MCF 10A (cell line): Measurements from ENCODE around the gene MPLKIP. TPM values are rescaled to one million over a fixed set of nuclear protein-coding genes. Genes with fewer than 3 reads are reported as not detected.

Experiments used
- BruUV-seq: library from RNA; stranded (reverse); fragments of 400-500 nt; replicated peaks from 2 replicates; lab custom pipeline; 2021; lab: Mats Ljungman, UMichigan
- CTCF ChIA-PET: fragments of 300-600 bp; sonication (Branson Sonifier 250); formaldehyde crosslinking; extraction: SDS; loops from one replicate; lab custom pipeline; 2021; ENCODE audit warnings: antibody characterized with exemption, inconsistent platforms; lab: Yijun Ruan, JAX
- POLR2A ChIA-PET: fragments of 300-600, 350-650 bp; sonication (Branson Sonifier 250); formaldehyde crosslinking; extraction: SDS; loops from one replicate; lab custom pipeline; 2020; ENCODE audit warnings: antibody characterized with exemption, inconsistent platforms; lab: Yijun Ruan, JAX
- DNase-seq: peaks from one replicate; pipeline ENCODE4 v3.0.0-alpha.2; 2018; ENCODE audit not compliant: unreplicated experiment
- H3K27ac Mint-ChIP-seq: one replicate; pipeline ENCODE4 v1.8.0; 2022; ENCODE audit warnings: mild to moderate bottlenecking, low read depth, mixed read lengths; ENCODE audit not compliant: unreplicated experiment
- H3K27me3 Mint-ChIP-seq: one replicate; pipeline ENCODE4 v1.8.0; 2022; ENCODE audit warnings: mixed read lengths; ENCODE audit not compliant: insufficient read depth, unreplicated experiment
- H3K36me3 Mint-ChIP-seq: one replicate; pipeline ENCODE4 v1.8.0; 2022; ENCODE audit warnings: mild to moderate bottlenecking, moderate library complexity, mixed read lengths; ENCODE audit not compliant: insufficient read depth, unreplicated experiment
- H3K4me1 Mint-ChIP-seq: one replicate; pipeline ENCODE4 v1.8.0; 2022; ENCODE audit warnings: mixed read lengths; ENCODE audit not compliant: insufficient read depth, unreplicated experiment
- H3K4me3 Mint-ChIP-seq: one replicate; pipeline ENCODE4 v1.8.0; 2022; ENCODE audit warnings: mild to moderate bottlenecking, moderate library complexity, mixed read lengths; ENCODE audit not compliant: unreplicated experiment
- H3K9me3 Mint-ChIP-seq: one replicate; pipeline ENCODE4 v1.8.0; 2022; ENCODE audit warnings: mixed read lengths; ENCODE audit not compliant: unreplicated experiment
- CTCF ChIP-seq: fragments of 200-600 bp; IDR thresholded peaks from one replicate; pipeline ENCODE4 v1.8.0; 2022; ENCODE audit warnings: antibody characterized with exemption, mild to moderate bottlenecking; ENCODE audit not compliant: unreplicated experiment
- intact Hi-C: fragments of 100-400 bp; cut with micrococcal nuclease; formaldehyde crosslinking; loops from 2 replicates; pipeline ENCODE4 v1.14.1; 2022
- total RNA-seq: library from RNA; stranded (reverse); gene quantifications from 2 replicates; pipeline ENCODE4 v1.2.3, GENCODE V29; 2022

Gene MPLKIP
- total RNA-seq, 1 experiment from 2014 or later: 30.6 TPM

DNA sequence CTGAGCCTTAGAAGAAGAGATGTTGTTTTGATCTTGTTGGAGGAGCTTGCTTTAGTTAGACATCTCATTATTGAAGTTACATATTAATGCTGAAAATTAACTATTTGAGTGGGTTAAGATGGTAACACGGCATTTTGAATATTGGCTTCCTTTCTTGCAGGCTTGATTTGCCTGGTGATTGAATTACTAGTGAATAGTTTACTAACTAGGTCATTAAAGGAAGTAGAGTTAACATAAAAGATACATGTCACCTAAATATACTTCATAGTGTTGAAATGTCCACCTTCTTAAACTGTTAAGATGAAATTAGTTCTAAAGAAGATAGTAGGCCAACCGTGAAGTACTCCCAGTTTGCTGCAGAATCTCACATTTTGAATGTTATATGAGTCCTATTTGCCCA, 18.5 kb downstream of the MPLKIP start:
- no peak overlapping the region for H3K4me3 Mint-ChIP-seq
- intact Hi-C loops: no loop called here
- no peaks in the 10 kb centered on the region for H3K9me3 Mint-ChIP-seq
- no peak for DNase-seq
- peaks cover 6% of the 10 kb centered on the region for H3K4me1 Mint-ChIP-seq
- BruUV-seq: no TSS peak
- H3K36me3 Mint-ChIP-seq: peaks cover 7% of the 10 kb centered on the region
- H3K27ac Mint-ChIP-seq: no peak overlapping the region
- ChIA-PET POLR2A (interaction anchor here (0.6 to 3.7 kb wide), 3 partner anchors 18 to 1606 kb away, joined by 3 to 26 read pairs (median 4); partner anchors contain the start of genes MPLKIP and SUGCT), CTCF (interaction anchor here (1.0 to 1.1 kb wide), 2 partner anchors 13 to 18 kb away, joined by 3 to 4 read pairs; partner anchors contain the start of genes MPLKIP and SUGCT)
- TF ChIP-seq CTCF: no peak
- no peaks in the 10 kb centered on the region for H3K27me3 Mint-ChIP-seq

DNA sequence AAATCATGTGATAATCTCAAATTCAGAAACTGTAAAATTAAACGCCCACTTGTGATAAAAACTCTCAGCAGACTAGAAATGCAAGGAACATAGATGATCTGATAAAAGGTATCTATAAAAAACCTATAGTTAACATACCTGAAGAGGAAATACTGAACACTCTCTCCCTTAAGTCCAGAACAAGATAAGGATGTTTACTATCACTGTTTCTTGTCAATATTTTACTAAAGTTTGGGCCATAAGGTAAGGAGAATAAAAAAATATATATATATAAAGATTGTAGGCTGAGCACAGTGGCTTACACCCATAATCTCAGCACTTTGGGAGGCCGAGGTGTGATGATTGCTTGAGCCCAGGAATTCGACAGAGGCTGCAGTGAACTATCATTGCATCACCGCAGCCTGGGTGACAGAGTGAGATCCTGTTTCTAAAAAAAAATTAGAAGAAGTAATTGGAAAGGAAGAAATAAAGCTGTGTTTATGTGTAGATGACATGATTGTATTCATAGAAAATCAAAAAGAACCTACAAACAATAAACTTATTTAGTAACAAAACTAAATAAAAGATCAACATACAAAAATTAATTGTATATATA, 28.4 kb downstream of the MPLKIP start:
- ChIA-PET CTCF (no interaction called here), POLR2A (no interaction called here)
- no peak overlapping the region for H3K27ac Mint-ChIP-seq
- no peaks in the 10 kb centered on the region for H3K27me3 Mint-ChIP-seq
- BruUV-seq: no TSS peak
- H3K4me1 Mint-ChIP-seq: no peaks in the 10 kb centered on the region
- DNase-seq: peak; percentile 5
- H3K9me3 Mint-ChIP-seq: no peaks in the 10 kb centered on the region
- intact Hi-C loops: no loop called here
- H3K36me3 Mint-ChIP-seq: no peaks in the 10 kb centered on the region
- TF ChIP-seq CTCF: no peak
- H3K4me3 Mint-ChIP-seq: no peak overlapping the region

DNA sequence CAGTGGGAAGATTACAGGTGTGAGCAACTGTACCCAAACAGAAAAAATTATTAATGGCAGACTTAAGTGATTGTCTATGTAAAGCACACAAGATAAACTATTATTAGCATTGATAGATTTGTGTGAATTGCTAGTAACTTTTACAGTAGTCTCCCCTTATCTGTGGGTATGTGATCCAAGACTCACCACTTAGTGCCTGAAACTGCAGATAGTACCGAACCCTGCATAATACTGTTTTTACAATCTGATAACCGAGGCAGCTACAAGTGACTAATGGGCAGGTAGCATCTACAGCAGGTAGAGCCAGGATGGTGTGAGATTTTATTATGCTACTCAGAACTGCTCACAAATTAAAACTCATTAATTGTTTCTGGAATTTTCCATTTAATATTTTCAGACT, 31.5 kb downstream of the MPLKIP start:
- BruUV-seq: no TSS peak
- H3K4me1 Mint-ChIP-seq: no peaks in the 10 kb centered on the region
- H3K27me3 Mint-ChIP-seq: no peaks in the 10 kb centered on the region
- H3K4me3 Mint-ChIP-seq: no peak overlapping the region
- no peaks in the 10 kb centered on the region for H3K9me3 Mint-ChIP-seq
- peak overlapping the region; percentile 39 for H3K27ac Mint-ChIP-seq
- no peak for TF ChIP-seq CTCF
- ChIA-PET POLR2A (interaction anchor here (0.6 to 1.1 kb wide), 3 partner anchors 9 to 247 kb away, joined by 3 to 5 read pairs (median 4); partner anchors contain the start of gene MPLKIP), CTCF (interaction anchor here (0.8 to 1.1 kb wide), 3 partner anchors 10 to 13 kb away, joined by 3 to 4 read pairs (median 4); no protein-coding TSS in a partner anchor)
- no peak for DNase-seq
- peaks cover 13% of the 10 kb centered on the region for H3K36me3 Mint-ChIP-seq
- intact Hi-C loops: no loop called here

DNA sequence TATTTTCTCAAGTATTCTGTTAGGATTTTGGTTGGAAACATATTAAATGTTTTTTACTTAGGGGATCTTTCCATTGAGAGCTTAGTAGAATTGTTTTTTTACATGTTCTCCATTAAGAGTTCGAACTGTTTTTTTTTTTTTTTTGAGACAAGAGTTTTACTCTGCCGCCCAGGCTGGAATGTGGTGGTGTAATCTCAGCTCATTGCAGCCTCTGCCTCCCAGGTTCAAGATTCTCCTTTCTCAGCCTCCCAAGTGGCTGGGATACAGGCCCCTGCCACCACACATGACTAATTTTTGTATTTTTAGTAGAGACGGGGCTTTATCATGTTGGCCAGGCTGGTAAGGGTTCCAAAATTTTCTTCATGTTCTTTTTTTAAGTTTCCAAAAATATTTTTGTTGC, 33.2 kb downstream of the MPLKIP start:
- intact Hi-C loops: no loop called here
- H3K4me3 Mint-ChIP-seq: no peak overlapping the region
- peaks cover 25% of the 10 kb centered on the region for H3K36me3 Mint-ChIP-seq
- BruUV-seq: no TSS peak
- H3K27me3 Mint-ChIP-seq: no peaks in the 10 kb centered on the region
- no peak for TF ChIP-seq CTCF
- H3K9me3 Mint-ChIP-seq: no peaks in the 10 kb centered on the region
- no peak overlapping the region for H3K27ac Mint-ChIP-seq
- no peak for DNase-seq
- ChIA-PET CTCF (interaction anchor here (0.7 kb wide), 1 partner anchor 522 kb away, joined by 3 read pairs; no protein-coding TSS in a partner anchor), POLR2A (interaction anchor here (0.9 to 1.2 kb wide), 2 partner anchors 12 to 56 kb away, joined by 3 read pairs; no protein-coding TSS in a partner anchor)
- no peaks in the 10 kb centered on the region for H3K4me1 Mint-ChIP-seq
